K562 (cell line): Measurements from ENCODE around the gene C1RL. TPM values are rescaled to one million over a fixed set of nuclear protein-coding genes. Genes with fewer than 3 reads are reported as not detected.

Experiments used
- BACH1 ChIP-seq: fragments of 200-800 bp; sonication (Bioruptor generic); IDR thresholded peaks from 2 replicates; pipeline ENCODE4 v1.6.1; 2016; ENCODE audit warnings: missing genetic modification characterization, missing compliant biosample characterization
- CAMTA2 ChIP-seq: fragments of 250-450 bp; sonication (Bioruptor Pico); conservative IDR thresholded peaks from 2 replicates; pipeline ENCODE4 v1.5.1; 2022
- CREBBP ChIP-seq: IDR thresholded peaks from one replicate; pipeline ENCODE4 v1.6.1; 2012; ENCODE audit warnings: low read depth, mild to moderate bottlenecking, control low read depth, inconsistent platforms, low read length
- CREM ChIP-seq: IDR thresholded peaks from 2 replicates; pipeline ENCODE4 v1.6.1; 2014; ENCODE audit warnings: antibody characterized with exemption, low read depth
- DACH1 ChIP-seq: fragments of 450-650 bp; IDR thresholded peaks from 2 replicates; pipeline ENCODE4 v1.6.1; 2018; ENCODE audit not compliant: partially characterized antibody
- ERF ChIP-seq: fragments of 450-650 bp; formaldehyde crosslinking; IDR thresholded peaks from 2 replicates; pipeline ENCODE4 v1.4.0; 2020; ENCODE audit warnings: mild to moderate bottlenecking, mixed read lengths
- HMGN3 ChIP-seq: IDR thresholded peaks from 2 replicates; pipeline ENCODE4 v1.6.1; 2011; ENCODE audit warnings: borderline replicate concordance, low read depth, mild to moderate bottlenecking, mixed read lengths, low read length; ENCODE audit not compliant: insufficient read length; ENCODE audit errors: extremely low read depth
- MECOM ChIP-seq: fragments of 250-450 bp; sonication (Bioruptor Pico); IDR thresholded peaks from 2 replicates; pipeline ENCODE4 v1.8.0; 2022; ENCODE audit warnings: inconsistent platforms
- MEF2A ChIP-seq: IDR thresholded peaks from 2 replicates; pipeline ENCODE4 v1.6.1; 2011; ENCODE audit warnings: low read depth, mild to moderate bottlenecking, low read length, moderate library complexity; ENCODE audit not compliant: control insufficient read depth
- MYC ChIP-seq, 2 experiments: fragments of 250-450 bp in 1 of 2; sonication (Bioruptor Pico) in 1 of 2; IDR thresholded peaks; 2 replicates each; pipeline versions ENCODE4 v1.5.1 to v1.6.1; 2012 to 2021; ENCODE audit warnings: low read depth in 2 of 2, borderline replicate concordance in 1 of 2, improper control_type of control experiment in 1 of 2, low read length in 1 of 2, mild to moderate bottlenecking in 1 of 2, moderate library complexity in 1 of 2
- RNF2 ChIP-seq: sonication (generic); IDR thresholded peaks from 2 replicates; pipeline ENCODE4 v1.6.1; 2016
- SMARCA5 ChIP-seq: fragments of 450-650 bp; IDR thresholded peaks from 2 replicates; pipeline ENCODE4 v1.6.1; 2016
- SMARCE1 ChIP-seq: fragments of 450-650 bp; IDR thresholded peaks from 2 replicates; pipeline ENCODE4 v1.7.1; 2016; ENCODE audit warnings: mild to moderate bottlenecking
- TBP ChIP-seq: optimal IDR thresholded peaks from 2 replicates; pipeline ENCODE3; 2011; ENCODE audit warnings: low read depth, low read length, improper control_type of control experiment
- TSHZ1 ChIP-seq: fragments of 250-450 bp; sonication (Bioruptor Pico); IDR thresholded peaks from 2 replicates; pipeline ENCODE4 v1.4.0; 2020; ENCODE audit warnings: mild to moderate bottlenecking, moderate library complexity
- U2AF1 ChIP-seq: fragments of 200-400 bp; formaldehyde crosslinking; optimal IDR thresholded peaks from 2 replicates; pipeline ENCODE3; 2017; ENCODE audit warnings: mild to moderate bottlenecking, low read depth, low read length, moderate library complexity
- U2AF2 ChIP-seq: fragments of 200-400 bp; formaldehyde crosslinking; optimal IDR thresholded peaks from 2 replicates; pipeline ENCODE3; 2017; ENCODE audit warnings: low read depth, mild to moderate bottlenecking, low read length
- ZNF133 ChIP-seq: fragments of 250-450 bp; sonication (Bioruptor Pico); IDR thresholded peaks from 2 replicates; pipeline ENCODE4 v1.4.0; 2020; ENCODE audit warnings: mild to moderate bottlenecking
- ZNF282 ChIP-seq: sonication (generic); formaldehyde crosslinking; IDR thresholded peaks from 2 replicates; pipeline ENCODE4 v1.8.1; 2023; ENCODE audit warnings: missing genetic modification reagents
- ZNF518B ChIP-seq: fragments of 250-450 bp; sonication (Bioruptor Pico); IDR thresholded peaks from 2 replicates; pipeline ENCODE4 v1.5.0; 2021; ENCODE audit warnings: mild to moderate bottlenecking, moderate library complexity
- ZNF57 ChIP-seq: fragments of 450-650 bp; formaldehyde crosslinking; IDR thresholded peaks from 2 replicates; pipeline ENCODE4 v1.4.0; 2020; ENCODE audit warnings: mild to moderate bottlenecking, moderate library complexity
- polyA plus RNA-seq, 8 experiments: library from polyadenylated mRNA; depleted of rRNA in 4 of 8; stranded (reverse) in 5 of 8; unstranded in 3 of 8; fragments of >200 nt; fragmentation: Nextera tagmentation in 2 of 8; fragmentation: Illumina TruSeq in 1 of 8; extraction: Ambion mirVana in 2 of 8; extraction: Trizol in 1 of 8; gene quantifications; 2 replicates each; pipeline versions ENCODE4 v1.2.1 to v1.2.3, GENCODE V29; 2011 to 2014; ENCODE audit warnings: inconsistent platforms in 1 of 8, missing spikeins in 1 of 8
- total RNA-seq, 7 experiments: library from RNA; depleted of rRNA in 6 of 7; stranded (reverse); fragments of >200 nt in 6 of 7; fragmentation: Illumina TruSeq in 2 of 7; extraction: Trizol in 2 of 7; gene quantifications; 2 replicates each; pipeline versions ENCODE4 v1.2.1 to v1.2.3, GENCODE V29; 2011 to 2021; ENCODE audit warnings: low replicate concordance in 1 of 7
- TF ChIP-seq, protein P1 (sequence below): sonication (generic); formaldehyde crosslinking; IDR thresholded peaks from 2 replicates; pipeline ENCODE4 v1.8.0; 2023; ENCODE audit warnings: mild to moderate bottlenecking, missing genetic modification reagents

Gene C1RL
- total and polyA plus RNA-seq, 9 of the 15 experiments (the other 6 are each of a cell fraction or from before 2014, with no cell fraction given) = 1.4 to 10.7 (median 8.0) TPM

DNA sequence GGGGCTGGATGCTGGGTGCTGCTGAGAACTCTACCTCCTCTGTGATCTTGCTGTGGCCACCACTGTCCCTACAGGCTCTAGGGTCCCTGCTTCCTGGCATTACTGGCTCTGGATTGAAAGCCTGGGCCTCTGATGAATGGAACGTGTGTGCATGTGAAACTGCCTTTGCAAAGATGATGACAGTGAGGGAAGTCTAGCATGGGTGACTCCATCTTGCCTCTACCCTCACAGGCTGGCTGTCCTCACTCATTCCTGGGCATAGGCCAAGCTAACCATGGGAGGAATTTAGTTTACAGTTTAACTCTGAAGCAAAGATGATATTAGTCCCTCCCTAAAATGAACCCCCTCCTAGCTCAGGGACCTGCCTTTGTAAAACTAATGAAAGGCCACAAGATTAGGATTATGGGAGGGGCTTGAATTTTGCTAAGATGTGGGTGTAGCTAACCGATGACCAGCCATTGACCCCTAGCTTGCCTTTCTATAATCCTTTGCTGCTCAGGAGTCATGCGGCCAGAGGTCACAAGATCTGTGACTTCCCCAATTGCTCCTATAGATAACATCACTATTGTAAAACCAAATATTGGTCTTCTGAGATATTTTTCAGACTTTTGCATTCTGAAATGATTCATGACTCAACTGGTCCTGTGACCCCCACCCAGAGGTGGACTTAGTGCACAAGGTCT is 50.7 kb downstream of the C1RL start (continued):
- TF ChIP-seq BACH1 (tag) (peak; percentile 83), ZNF518B (CRISPR knock-in tag) (no peak), HMGN3 (no peak), CREBBP (no peak), RNF2 (no peak), ZNF57 (CRISPR knock-in tag) (no peak), ERF (no peak), MYC (IDR thresholded peaks at IDR 0.05; ENCODE audit: low read depth, low read length) (no peak), MYC (CRISPR knock-in tag; IDR thresholded peaks at IDR 0.05; ENCODE audit: borderline replicate concordance, low read depth) (peak; percentile 86), CAMTA2 (CRISPR knock-in tag) (no peak), SMARCE1 (peak; percentile 47; the same call in 1 of the 2 replicates), ZNF282 (CRISPR knock-in tag) (no peak), SMARCA5 (no peak), TSHZ1 (CRISPR knock-in tag) (peak; percentile 88), MEF2A (no peak), DACH1 (no peak), TBP (no peak), MECOM (CRISPR knock-in tag) (peak; percentile 88), CREM (no peak), ZNF133 (peak; percentile 76; the same call in 1 of the 2 replicates), U2AF1 (no peak), U2AF2 (no peak)
- TF ChIP-seq, protein P1, sequence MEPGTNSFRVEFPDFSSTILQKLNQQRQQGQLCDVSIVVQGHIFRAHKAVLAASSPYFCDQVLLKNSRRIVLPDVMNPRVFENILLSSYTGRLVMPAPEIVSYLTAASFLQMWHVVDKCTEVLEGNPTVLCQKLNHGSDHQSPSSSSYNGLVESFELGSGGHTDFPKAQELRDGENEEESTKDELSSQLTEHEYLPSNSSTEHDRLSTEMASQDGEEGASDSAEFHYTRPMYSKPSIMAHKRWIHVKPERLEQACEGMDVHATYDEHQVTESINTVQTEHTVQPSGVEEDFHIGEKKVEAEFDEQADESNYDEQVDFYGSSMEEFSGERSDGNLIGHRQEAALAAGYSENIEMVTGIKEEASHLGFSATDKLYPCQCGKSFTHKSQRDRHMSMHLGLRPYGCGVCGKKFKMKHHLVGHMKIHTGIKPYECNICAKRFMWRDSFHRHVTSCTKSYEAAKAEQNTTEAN = no peak
